Loucy (cell line): ENCODE data around the gene TNFAIP3.

ENCODE experiments used
- H2AFZ ChIP-seq: fragments of 200-600 bp; sonication (generic); 2 replicates; pipeline ENCODE4 v1.6.0; 2016; ENCODE audit warnings: antibody characterized with exemption, mild to moderate bottlenecking, low read length, moderate library complexity
- H3F3A ChIP-seq: fragments of 200-600 bp; 2 replicates; pipeline ENCODE4 v1.6.0; 2016; ENCODE audit warnings: antibody characterized with exemption, low read depth, mild to moderate bottlenecking
- H3K27me3 ChIP-seq: fragments of 200-600 bp; sonication (generic); 2 replicates; pipeline ENCODE4 v1.6.1; 2014; ENCODE audit warnings: low read length, mild to moderate bottlenecking; ENCODE audit not compliant: insufficient read depth, poor library complexity, severe bottlenecking
- H3K36me3 ChIP-seq: fragments of 200-600 bp; sonication (generic); 2 replicates; pipeline ENCODE4 v1.6.1; 2016; ENCODE audit warnings: low read length; ENCODE audit not compliant: insufficient read depth
- H3K4me1 ChIP-seq: fragments of 200-600 bp; sonication (generic); 2 replicates; pipeline ENCODE4 v1.5.1; 2014; ENCODE audit warnings: low read length, mild to moderate bottlenecking; ENCODE audit not compliant: insufficient read depth, poor library complexity, severe bottlenecking
- H3K4me2 ChIP-seq: fragments of 200-600 bp; sonication (generic); 2 replicates; pipeline ENCODE4 v1.6.0; 2014; ENCODE audit warnings: antibody characterized with exemption, low read length, low read depth, mild to moderate bottlenecking; ENCODE audit not compliant: poor library complexity, severe bottlenecking
- H3K4me3 ChIP-seq: fragments of 200-600 bp; sonication (generic); 2 replicates; pipeline ENCODE4 v1.5.1; 2014; ENCODE audit warnings: low read length, mild to moderate bottlenecking, mixed read lengths; ENCODE audit not compliant: poor library complexity, severe bottlenecking
- H3K79me2 ChIP-seq: fragments of 200-600 bp; sonication (generic); 2 replicates; pipeline ENCODE4 v1.6.1; 2014; ENCODE audit warnings: low read length; ENCODE audit not compliant: insufficient read depth
- H3K9ac ChIP-seq: fragments of 200-600 bp; sonication (generic); 2 replicates; pipeline ENCODE4 v1.6.0; 2014; ENCODE audit warnings: mild to moderate bottlenecking, low read depth, low read length, moderate library complexity; ENCODE audit not compliant: poor library complexity, severe bottlenecking
- H3K9me2 ChIP-seq: fragments of 200-600 bp; sonication (generic); replicated peaks from 2 replicates; pipeline ENCODE4 v1.6.1; 2016; ENCODE audit warnings: low read depth, low read length, mixed read lengths
- H3K9me3 ChIP-seq: fragments of 200-600 bp; sonication (generic); 2 replicates; pipeline ENCODE4 v1.6.1; 2014; ENCODE audit warnings: mild to moderate bottlenecking, antibody characterized with exemption, low read length, low read depth; ENCODE audit not compliant: insufficient read depth
- H4K20me1 ChIP-seq: fragments of 200-600 bp; sonication (generic); 2 replicates; pipeline ENCODE4 v1.6.0; 2014; ENCODE audit warnings: antibody characterized with exemption, low read length, mild to moderate bottlenecking; ENCODE audit not compliant: insufficient read depth, poor library complexity, severe bottlenecking
- EZH2phosphoT487 ChIP-seq: fragments of 200-600 bp; IDR thresholded peaks from 2 replicates; pipeline ENCODE4 v1.6.1; 2018; ENCODE audit warnings: antibody characterized with exemption, mild to moderate bottlenecking, moderate library complexity, borderline replicate concordance
- TF ChIP-seq, protein P1 (sequence below): fragments of 200-600 bp; sonication (generic); conservative IDR thresholded peaks from 2 replicates; pipeline ENCODE4 v1.5.1; 2014; ENCODE audit warnings: mild to moderate bottlenecking, antibody characterized with exemption, low read length

Gene TNFAIP3

DNA sequence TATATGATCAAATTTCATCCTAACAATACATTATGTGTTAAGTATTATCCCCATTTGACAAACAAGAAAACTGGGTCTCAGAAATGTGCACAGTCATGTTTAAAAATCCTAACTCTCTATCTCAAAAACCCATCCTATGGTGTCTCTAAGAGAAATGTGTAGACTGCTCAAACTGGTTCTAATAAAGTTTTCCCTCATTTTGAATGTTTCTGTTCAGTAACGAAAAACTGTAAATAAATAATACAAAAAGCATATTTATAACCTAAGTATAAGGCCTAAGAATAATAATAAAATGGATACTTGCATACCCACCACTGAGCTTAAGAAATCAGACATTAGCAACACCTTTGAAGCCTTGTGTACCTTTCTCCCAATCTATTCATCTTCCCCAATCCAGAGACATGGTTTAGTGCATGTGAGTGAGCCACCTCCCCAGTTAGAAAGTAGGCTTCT is 39.0 kb downstream of the TNFAIP3 start:
- H2AFZ ChIP-seq = no peak overlapping the region; the same call in 1 of the 2 replicates
- H3K9me2 ChIP-seq = no peaks in the 10 kb centered on the region
- H3K9ac ChIP-seq = no peak overlapping the region
- no peaks in the 10 kb centered on the region for H3K9me3 ChIP-seq
- TF ChIP-seq, protein P1, sequence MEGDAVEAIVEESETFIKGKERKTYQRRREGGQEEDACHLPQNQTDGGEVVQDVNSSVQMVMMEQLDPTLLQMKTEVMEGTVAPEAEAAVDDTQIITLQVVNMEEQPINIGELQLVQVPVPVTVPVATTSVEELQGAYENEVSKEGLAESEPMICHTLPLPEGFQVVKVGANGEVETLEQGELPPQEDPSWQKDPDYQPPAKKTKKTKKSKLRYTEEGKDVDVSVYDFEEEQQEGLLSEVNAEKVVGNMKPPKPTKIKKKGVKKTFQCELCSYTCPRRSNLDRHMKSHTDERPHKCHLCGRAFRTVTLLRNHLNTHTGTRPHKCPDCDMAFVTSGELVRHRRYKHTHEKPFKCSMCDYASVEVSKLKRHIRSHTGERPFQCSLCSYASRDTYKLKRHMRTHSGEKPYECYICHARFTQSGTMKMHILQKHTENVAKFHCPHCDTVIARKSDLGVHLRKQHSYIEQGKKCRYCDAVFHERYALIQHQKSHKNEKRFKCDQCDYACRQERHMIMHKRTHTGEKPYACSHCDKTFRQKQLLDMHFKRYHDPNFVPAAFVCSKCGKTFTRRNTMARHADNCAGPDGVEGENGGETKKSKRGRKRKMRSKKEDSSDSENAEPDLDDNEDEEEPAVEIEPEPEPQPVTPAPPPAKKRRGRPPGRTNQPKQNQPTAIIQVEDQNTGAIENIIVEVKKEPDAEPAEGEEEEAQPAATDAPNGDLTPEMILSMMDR = no peak
- no peak for TF ChIP-seq EZH2phosphoT487
- no peaks in the 10 kb centered on the region for H3F3A ChIP-seq
- no peaks in the 10 kb centered on the region for H3K36me3 ChIP-seq
- H4K20me1 ChIP-seq = no peaks in the 10 kb centered on the region
- H3K4me1 ChIP-seq = peaks cover 33% of the 10 kb centered on the region
- H3K4me3 ChIP-seq = no peak overlapping the region
- H3K79me2 ChIP-seq = no peaks in the 10 kb centered on the region
- no peak overlapping the region for H3K4me2 ChIP-seq
- no peaks in the 10 kb centered on the region for H3K27me3 ChIP-seq

GRCh38 chr6:137907170-137907569 is 40.1 kb downstream of the TNFAIP3 start:
- Histone ChIP-seq H3K4me3 (no peak overlapping the region), H3K9me3 (no peaks in the 10 kb centered on the region), H4K20me1 (no peaks in the 10 kb centered on the region), H3F3A (no peaks in the 10 kb centered on the region), H3K9me2 (no peaks in the 10 kb centered on the region), H3K4me1 (peaks cover 33% of the 10 kb centered on the region), H2AFZ (no peak overlapping the region), H3K9ac (no peak overlapping the region), H3K27me3 (no peaks in the 10 kb centered on the region), H3K4me2 (no peak overlapping the region), H3K36me3 (no peaks in the 10 kb centered on the region), H3K79me2 (no peaks in the 10 kb centered on the region)
- TF ChIP-seq EZH2phosphoT487 = no peak
- TF ChIP-seq, protein P1 = no peak

DNA sequence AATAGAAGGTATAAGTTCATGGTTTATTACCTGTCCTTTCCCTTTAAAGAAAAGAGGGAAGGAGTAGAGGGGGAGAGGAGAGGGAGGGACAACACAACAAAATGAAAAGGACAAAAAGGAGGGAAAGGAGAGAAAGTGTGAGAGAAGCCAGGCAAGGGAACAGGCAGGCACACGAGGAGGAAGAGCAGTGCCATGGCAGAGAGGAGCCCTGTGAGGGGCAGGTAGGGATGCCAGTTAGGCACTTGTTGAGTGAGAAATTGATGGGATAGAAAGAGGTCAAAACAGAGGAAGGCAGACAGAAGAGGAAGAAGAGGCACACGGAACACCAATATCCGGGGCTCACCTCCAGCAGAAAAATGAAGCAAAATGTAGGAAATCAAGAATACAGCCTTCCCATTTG is 42.5 kb downstream of the TNFAIP3 start:
- peaks cover 29% of the 10 kb centered on the region for H3K4me1 ChIP-seq
- H2AFZ ChIP-seq = no peak overlapping the region
- no peak overlapping the region for H3K4me3 ChIP-seq
- no peaks in the 10 kb centered on the region for H3K79me2 ChIP-seq
- TF ChIP-seq EZH2phosphoT487 = no peak
- TF ChIP-seq, protein P1 = no peak
- no peaks in the 10 kb centered on the region for H3K27me3 ChIP-seq
- H3K9me3 ChIP-seq = no peaks in the 10 kb centered on the region
- H3K36me3 ChIP-seq = no peaks in the 10 kb centered on the region
- no peaks in the 10 kb centered on the region for H4K20me1 ChIP-seq
- H3K9ac ChIP-seq = no peak overlapping the region
- no peaks in the 10 kb centered on the region for H3F3A ChIP-seq
- no peak overlapping the region for H3K4me2 ChIP-seq
- H3K9me2 ChIP-seq = no peaks in the 10 kb centered on the region
